ENCODE data around the gene SPRYD3. TPM values are rescaled to one million over a fixed set of nuclear protein-coding genes. Genes with fewer than 3 reads are reported as not detected.

Gene SPRYD3
- total RNA-seq, 1 donor from 2014 or later: 20.6 TPM

GRCh38 chr12:53064613-53065436, 14.4 kb downstream of the SPRYD3 start:
- Mint-ChIP-seq H3K4me3 (no peak overlapping the region), H3K27me3 (ENCODE audit: low read depth) (no peaks in the 10 kb centered on the region), H3K36me3 (peaks cover 11% of the 10 kb centered on the region), H3K9me3 (no peaks in the 10 kb centered on the region), H3K27ac (peak overlapping the region; percentile 4), H3K4me1 (peaks cover 37% of the 10 kb centered on the region)
- no peak for DNase-seq (ENCODE audit: low spot score in 2 of 2, unreplicated experiment in 2 of 2)
- TF ChIP-seq, protein P1, sequence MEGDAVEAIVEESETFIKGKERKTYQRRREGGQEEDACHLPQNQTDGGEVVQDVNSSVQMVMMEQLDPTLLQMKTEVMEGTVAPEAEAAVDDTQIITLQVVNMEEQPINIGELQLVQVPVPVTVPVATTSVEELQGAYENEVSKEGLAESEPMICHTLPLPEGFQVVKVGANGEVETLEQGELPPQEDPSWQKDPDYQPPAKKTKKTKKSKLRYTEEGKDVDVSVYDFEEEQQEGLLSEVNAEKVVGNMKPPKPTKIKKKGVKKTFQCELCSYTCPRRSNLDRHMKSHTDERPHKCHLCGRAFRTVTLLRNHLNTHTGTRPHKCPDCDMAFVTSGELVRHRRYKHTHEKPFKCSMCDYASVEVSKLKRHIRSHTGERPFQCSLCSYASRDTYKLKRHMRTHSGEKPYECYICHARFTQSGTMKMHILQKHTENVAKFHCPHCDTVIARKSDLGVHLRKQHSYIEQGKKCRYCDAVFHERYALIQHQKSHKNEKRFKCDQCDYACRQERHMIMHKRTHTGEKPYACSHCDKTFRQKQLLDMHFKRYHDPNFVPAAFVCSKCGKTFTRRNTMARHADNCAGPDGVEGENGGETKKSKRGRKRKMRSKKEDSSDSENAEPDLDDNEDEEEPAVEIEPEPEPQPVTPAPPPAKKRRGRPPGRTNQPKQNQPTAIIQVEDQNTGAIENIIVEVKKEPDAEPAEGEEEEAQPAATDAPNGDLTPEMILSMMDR (IDR thresholded peaks at IDR 0.05; ENCODE audit: unreplicated experiment): no peak

DNA sequence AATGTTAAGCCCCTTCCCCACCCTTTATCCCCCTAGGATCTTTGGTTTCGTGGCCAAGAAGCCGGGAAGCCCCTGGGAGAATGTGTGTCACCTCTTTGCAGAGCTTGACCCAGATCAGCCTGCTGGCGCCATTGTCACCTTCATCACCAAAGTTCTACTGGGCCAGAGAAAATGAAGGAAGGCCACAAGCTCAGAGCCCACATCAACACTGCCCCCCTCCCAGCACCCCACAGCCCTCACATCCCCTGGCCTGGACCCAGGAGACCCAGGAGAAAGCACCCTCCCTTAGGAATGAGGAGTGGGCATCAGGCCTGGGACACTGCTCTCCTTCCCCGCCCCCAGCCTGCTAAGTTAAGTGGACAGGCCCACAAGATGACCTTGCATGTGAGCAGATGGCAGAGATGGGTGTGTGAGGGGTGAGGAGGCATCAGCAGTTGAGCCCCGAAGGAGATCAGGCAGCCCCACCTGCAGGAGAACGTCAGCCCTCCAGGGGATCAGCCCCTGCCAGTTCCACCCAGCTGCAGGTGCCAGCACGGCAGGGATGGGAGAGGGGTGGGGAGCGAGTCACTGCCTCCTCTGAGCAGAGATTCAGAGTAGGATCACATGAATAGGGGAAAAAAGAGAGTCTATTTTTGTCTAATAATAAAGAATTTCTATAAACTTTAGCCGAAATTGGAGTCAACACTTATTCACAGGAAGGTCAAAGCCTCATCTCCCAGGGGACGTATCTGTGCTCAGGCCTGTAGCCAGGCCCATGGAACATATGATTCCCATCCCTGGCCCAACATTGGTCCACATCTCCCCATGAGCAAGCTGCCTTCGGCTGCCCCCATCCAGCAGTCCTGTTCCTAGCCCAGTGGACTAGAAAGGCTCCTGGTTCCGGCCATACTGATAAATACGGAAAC, 15.2 kb downstream of the SPRYD3 start:
- Mint-ChIP-seq H3K27me3 (ENCODE audit: low read depth) (no peaks in the 10 kb centered on the region), H3K36me3 (peaks cover 11% of the 10 kb centered on the region), H3K4me3 (no peak overlapping the region), H3K4me1 (peaks cover 28% of the 10 kb centered on the region), H3K9me3 (no peaks in the 10 kb centered on the region), H3K27ac (no peak overlapping the region)
- TF ChIP-seq, protein P1 (IDR thresholded peaks at IDR 0.05; ENCODE audit: unreplicated experiment): no peak
- DNase-seq (ENCODE audit: low spot score in 2 of 2, unreplicated experiment in 2 of 2): no peak

GRCh38 chr12:53062977-53063707, 16.0 kb downstream of the SPRYD3 start:
- no peak for DNase-seq (ENCODE audit: low spot score in 2 of 2, unreplicated experiment in 2 of 2)
- TF ChIP-seq, protein P1 (IDR thresholded peaks at IDR 0.05; ENCODE audit: unreplicated experiment): no peak
- Mint-ChIP-seq H3K36me3 (peaks cover 10% of the 10 kb centered on the region), H3K27ac (no peak overlapping the region), H3K4me3 (no peak overlapping the region), H3K4me1 (peaks cover 20% of the 10 kb centered on the region), H3K27me3 (ENCODE audit: low read depth) (no peaks in the 10 kb centered on the region), H3K9me3 (no peaks in the 10 kb centered on the region)

- Mint-ChIP-seq H3K27ac (peak overlapping the region; percentile 34), H3K27me3 (ENCODE audit: low read depth) (no peaks in the 10 kb centered on the region), H3K4me3 (no peak overlapping the region)
These were observed 16.9 kb downstream of the SPRYD3 start for GRCh38 chr12:53062011-53062961.

More at GRCh38 chr12:53062011-53062961, 16.9 kb downstream of the SPRYD3 start:
- Mint-ChIP-seq H3K4me1 (peaks cover 19% of the 10 kb centered on the region), H3K36me3 (peaks cover 9% of the 10 kb centered on the region), H3K9me3 (no peaks in the 10 kb centered on the region)
- TF ChIP-seq, protein P1 (IDR thresholded peaks at IDR 0.05; ENCODE audit: unreplicated experiment): no peak
- no peak for DNase-seq (ENCODE audit: low spot score in 2 of 2, unreplicated experiment in 2 of 2)

Measured in mesothelial cell of epicardium (in vitro differentiated cells).